Ascending aorta (tissue), 2 donors: ENCODE measurements around the gene MYO1B. TPM values are rescaled to one million over a fixed set of nuclear protein-coding genes. Genes with fewer than 3 reads are reported as not detected.

Source experiments
- DNase-seq, 2 donors: peaks; one replicate each; pipeline ENCODE4 v3.0.0-alpha.2; 2019; ENCODE audit warnings: low spot score in 2 of 2
- H3K27ac ChIP-seq, 2 donors: fragments of 200-600 bp; sonication (generic); one replicate each; pipeline ENCODE4 v1.5.1; 2016 to 2017; ENCODE audit warnings: mild to moderate bottlenecking in 1 of 2
- H3K27me3 ChIP-seq: fragments of 200-600 bp; sonication (generic); one replicate; pipeline ENCODE4 v1.5.1; 2017
- H3K36me3 ChIP-seq, 2 donors: fragments of 200-600 bp; sonication (generic); one replicate each; pipeline ENCODE4 v1.5.1; 2016
- H3K4me1 ChIP-seq, 2 donors: fragments of 200-600 bp; sonication (generic); one replicate each; pipeline ENCODE4 v1.5.1; 2016 to 2017; ENCODE audit warnings: mild to moderate bottlenecking in 1 of 2
- H3K4me3 ChIP-seq, 2 donors: fragments of 200-600 bp; sonication (generic); one replicate each; pipeline ENCODE4 v1.5.1; 2016 to 2017; ENCODE audit warnings: mild to moderate bottlenecking in 1 of 2
- H3K9me3 ChIP-seq, 2 donors: fragments of 200-600 bp; sonication (generic); one replicate each; pipeline ENCODE4 v1.5.1; 2016
- intact Hi-C: fragments of 100-400 bp; cut with DNase I; formaldehyde crosslinking; loops from one replicate; pipeline ENCODE4 v1.15.1; 2023
- total RNA-seq: library from RNA; depleted of rRNA; stranded (reverse); fragments of >200 nt; gene quantifications from one replicate; pipeline ENCODE4 v1.1.0, GENCODE V29; 2016
- TF ChIP-seq, protein P1 (sequence below), 3 experiments: fragments of 200-600 bp in 2 of 3; fragments of 450-650 bp in 1 of 3; sonication (generic) in 2 of 3; IDR thresholded peaks; one replicate each; pipeline ENCODE4 v1.5.1; 2016 to 2019; ENCODE audit warnings: antibody characterized with exemption in 3 of 3, mild to moderate bottlenecking in 1 of 3, moderate library complexity in 1 of 3

Gene MYO1B
- total RNA-seq, result 27.4 TPM

DNA sequence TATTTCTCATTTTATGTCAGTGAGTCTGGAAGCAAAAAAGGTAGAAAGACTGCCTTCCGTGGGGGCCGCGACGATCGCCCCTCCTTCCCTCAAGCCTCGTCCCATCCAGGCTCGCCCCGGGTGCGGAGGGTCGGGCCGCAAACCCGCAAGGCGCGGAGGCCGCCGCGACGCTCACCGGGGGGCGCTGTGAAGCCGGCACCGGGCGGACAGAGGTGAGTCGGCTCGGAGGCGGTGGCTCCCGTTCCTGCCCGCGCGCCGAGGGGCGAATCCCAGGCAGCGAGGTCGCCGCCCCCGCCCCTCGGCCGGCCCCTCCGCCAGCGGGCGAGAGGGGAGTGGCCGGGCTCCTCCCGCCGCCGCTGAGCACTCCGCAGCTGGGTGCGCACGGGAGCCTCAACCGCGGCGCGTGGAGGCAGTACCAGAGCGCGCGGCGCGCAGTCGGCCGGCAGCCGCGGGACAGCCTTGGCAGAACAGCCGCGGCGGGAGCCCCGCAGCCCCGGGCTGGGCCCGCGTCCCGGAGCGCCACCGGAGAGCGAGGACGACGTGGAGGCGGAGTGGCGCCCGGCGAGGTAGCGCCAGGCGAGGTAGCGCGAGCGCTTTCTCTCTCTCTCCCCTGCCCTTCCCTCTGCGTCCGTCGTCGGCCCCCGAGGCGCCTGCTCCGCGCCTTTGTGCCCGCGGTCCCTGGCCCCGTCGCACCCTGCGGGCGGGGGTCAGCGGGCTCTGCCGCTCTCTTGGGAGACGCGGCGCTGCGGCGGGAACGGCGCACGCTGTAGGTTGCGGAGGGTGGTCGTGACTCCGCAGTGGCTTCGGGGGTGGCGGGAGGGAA lies at the start of gene MYO1B:
Gene MYO1B, plus strand, starts transcription at position 359 of the 823 bp plus-strand sequence. CDS start 31,492 bp downstream, outside the sequence.
- intact Hi-C loops, result loop anchor here (1.0 to 5.0 kb wide), 4 partner anchors 52 to 256 kb away; no protein-coding TSS in a partner anchor
- Histone ChIP-seq H3K4me1 (peaks cover 0 to 17% of the 10 kb centered on the region in 2 donors), H3K36me3 (no peaks in the 10 kb centered on the region), H3K9me3 (no peaks in the 10 kb centered on the region), H3K27me3 (no peaks in the 10 kb centered on the region), H3K4me3 (peak within 1 kb of the TSS; percentile 83), H3K27ac (peak within 1 kb of the TSS; percentile 76 to 85)
- TF ChIP-seq, protein P1, sequence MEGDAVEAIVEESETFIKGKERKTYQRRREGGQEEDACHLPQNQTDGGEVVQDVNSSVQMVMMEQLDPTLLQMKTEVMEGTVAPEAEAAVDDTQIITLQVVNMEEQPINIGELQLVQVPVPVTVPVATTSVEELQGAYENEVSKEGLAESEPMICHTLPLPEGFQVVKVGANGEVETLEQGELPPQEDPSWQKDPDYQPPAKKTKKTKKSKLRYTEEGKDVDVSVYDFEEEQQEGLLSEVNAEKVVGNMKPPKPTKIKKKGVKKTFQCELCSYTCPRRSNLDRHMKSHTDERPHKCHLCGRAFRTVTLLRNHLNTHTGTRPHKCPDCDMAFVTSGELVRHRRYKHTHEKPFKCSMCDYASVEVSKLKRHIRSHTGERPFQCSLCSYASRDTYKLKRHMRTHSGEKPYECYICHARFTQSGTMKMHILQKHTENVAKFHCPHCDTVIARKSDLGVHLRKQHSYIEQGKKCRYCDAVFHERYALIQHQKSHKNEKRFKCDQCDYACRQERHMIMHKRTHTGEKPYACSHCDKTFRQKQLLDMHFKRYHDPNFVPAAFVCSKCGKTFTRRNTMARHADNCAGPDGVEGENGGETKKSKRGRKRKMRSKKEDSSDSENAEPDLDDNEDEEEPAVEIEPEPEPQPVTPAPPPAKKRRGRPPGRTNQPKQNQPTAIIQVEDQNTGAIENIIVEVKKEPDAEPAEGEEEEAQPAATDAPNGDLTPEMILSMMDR (IDR thresholded peaks at IDR 0.05), result peak; percentile 27 to 80 (median 58)
- peak in 1 of 2 donors; percentile 85 for DNase-seq

GRCh38 chr2:191197096-191197495 lies 48.1 kb upstream of the MYO1B start:
- Histone ChIP-seq H3K36me3 (no peaks in the 10 kb centered on the region), H3K9me3 (no peaks in the 10 kb centered on the region), H3K27me3 (no peaks in the 10 kb centered on the region), H3K27ac (no peak overlapping the region), H3K4me3 (no peak overlapping the region), H3K4me1 (no peaks in the 10 kb centered on the region)
- no peak for DNase-seq
- intact Hi-C loops, result no loop called here
- TF ChIP-seq, protein P1 (IDR thresholded peaks at IDR 0.05), result no peak

GRCh38 chr2:191198271-191198670 lies 46.9 kb upstream of the MYO1B start:
- no peaks in the 10 kb centered on the region for H3K27me3 ChIP-seq
- no peak overlapping the region for H3K4me3 ChIP-seq
- intact Hi-C loops, result no loop called here
- H3K27ac ChIP-seq, result no peak overlapping the region
- no peaks in the 10 kb centered on the region for H3K4me1 ChIP-seq
- H3K9me3 ChIP-seq, result no peaks in the 10 kb centered on the region
- no peaks in the 10 kb centered on the region for H3K36me3 ChIP-seq
- TF ChIP-seq, protein P1 (IDR thresholded peaks at IDR 0.05), result no peak
- DNase-seq, result no peak

- DNase-seq, result no peak
- no peaks in the 10 kb centered on the region for H3K27me3 ChIP-seq
- no peak overlapping the region for H3K27ac ChIP-seq
- H3K4me1 ChIP-seq, result no peaks in the 10 kb centered on the region
- H3K36me3 ChIP-seq, result no peaks in the 10 kb centered on the region
- intact Hi-C loops, result no loop called here
- no peak overlapping the region for H3K4me3 ChIP-seq
- no peaks in the 10 kb centered on the region for H3K9me3 ChIP-seq
- TF ChIP-seq, protein P1 (IDR thresholded peaks at IDR 0.05), result no peak
Measured at GRCh38 chr2:191199929-191200512, 45.2 kb upstream of the MYO1B start.

- TF ChIP-seq, protein P1 (IDR thresholded peaks at IDR 0.05), result no peak
- Histone ChIP-seq H3K36me3 (no peaks in the 10 kb centered on the region), H3K27me3 (no peaks in the 10 kb centered on the region), H3K9me3 (no peaks in the 10 kb centered on the region), H3K4me1 (no peaks in the 10 kb centered on the region), H3K27ac (no peak overlapping the region), H3K4me3 (no peak overlapping the region)
- intact Hi-C loops, result no loop called here
- no peak for DNase-seq
Measured at GRCh38 chr2:191200910-191201309, 44.3 kb upstream of the MYO1B start.
